Fibroblast of pulmonary artery (primary cell): ENCODE results near the gene GSPT2.
A peak's percentile ranks its signal among the peaks of the same experiment; 100 is the strongest.

Source experiments
- DNase-seq: peaks from one replicate; pipeline ENCODE4 v3.0.0-alpha.2; 2010; ENCODE audit warnings: low read depth
- H3K4me3 ChIP-seq: replicated peaks from 2 replicates; pipeline ENCODE4 v1.5.1; 2011; ENCODE audit warnings: low read depth, mild to moderate bottlenecking, control low read depth, low read length, moderate library complexity
- TF ChIP-seq, protein P1 (sequence below): IDR thresholded peaks from 2 replicates; pipeline ENCODE4 v1.5.1; 2011; ENCODE audit warnings: mild to moderate bottlenecking, control low read depth, low read length, inconsistent platforms; ENCODE audit errors: missing control alignments

The GSPT2 gene

DNA sequence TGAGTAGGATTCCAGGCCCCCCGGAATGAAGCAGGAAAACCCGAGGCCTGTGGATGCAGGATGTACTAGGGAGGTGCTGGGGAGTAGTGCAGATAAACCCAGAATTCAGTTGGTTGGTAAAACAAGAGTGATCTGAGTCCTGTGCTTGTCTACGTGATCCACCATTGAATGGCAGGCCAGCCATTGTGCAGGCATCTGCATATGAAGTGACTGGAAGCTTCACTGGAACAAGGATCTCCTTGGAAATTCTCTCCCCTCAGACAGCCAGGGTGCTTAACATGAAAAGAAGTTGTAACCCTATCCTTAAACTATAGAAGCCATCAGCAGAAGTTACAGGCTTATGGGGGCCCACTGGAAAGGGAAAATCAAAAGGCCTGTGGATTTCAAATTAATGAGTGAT is 656 bp upstream of the GSPT2 start:
- TF ChIP-seq, protein P1, sequence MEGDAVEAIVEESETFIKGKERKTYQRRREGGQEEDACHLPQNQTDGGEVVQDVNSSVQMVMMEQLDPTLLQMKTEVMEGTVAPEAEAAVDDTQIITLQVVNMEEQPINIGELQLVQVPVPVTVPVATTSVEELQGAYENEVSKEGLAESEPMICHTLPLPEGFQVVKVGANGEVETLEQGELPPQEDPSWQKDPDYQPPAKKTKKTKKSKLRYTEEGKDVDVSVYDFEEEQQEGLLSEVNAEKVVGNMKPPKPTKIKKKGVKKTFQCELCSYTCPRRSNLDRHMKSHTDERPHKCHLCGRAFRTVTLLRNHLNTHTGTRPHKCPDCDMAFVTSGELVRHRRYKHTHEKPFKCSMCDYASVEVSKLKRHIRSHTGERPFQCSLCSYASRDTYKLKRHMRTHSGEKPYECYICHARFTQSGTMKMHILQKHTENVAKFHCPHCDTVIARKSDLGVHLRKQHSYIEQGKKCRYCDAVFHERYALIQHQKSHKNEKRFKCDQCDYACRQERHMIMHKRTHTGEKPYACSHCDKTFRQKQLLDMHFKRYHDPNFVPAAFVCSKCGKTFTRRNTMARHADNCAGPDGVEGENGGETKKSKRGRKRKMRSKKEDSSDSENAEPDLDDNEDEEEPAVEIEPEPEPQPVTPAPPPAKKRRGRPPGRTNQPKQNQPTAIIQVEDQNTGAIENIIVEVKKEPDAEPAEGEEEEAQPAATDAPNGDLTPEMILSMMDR, result no peak
- H3K4me3 ChIP-seq, result peak overlapping the region; percentile 74
- no peak for DNase-seq

DNA sequence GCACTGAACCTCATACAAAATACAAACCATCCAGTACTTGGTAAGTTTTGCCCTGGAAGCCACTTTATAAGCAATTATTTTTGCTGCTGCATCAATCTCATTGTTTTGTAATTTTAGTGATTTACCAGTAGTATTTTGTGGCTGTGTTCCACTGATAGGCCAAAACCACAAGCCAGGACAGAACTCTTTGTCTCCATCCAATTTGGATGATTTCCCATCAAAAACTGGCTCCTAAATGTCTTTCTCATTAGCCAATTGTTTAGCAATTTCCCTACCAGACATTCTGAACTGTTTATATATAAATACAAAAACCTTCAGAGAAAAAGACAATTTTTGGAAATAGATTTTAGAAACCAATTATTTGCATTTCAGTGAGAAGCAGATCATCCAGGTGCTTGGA is 4.4 kb downstream of the GSPT2 start:
- no peak overlapping the region for H3K4me3 ChIP-seq
- DNase-seq, result peak; percentile 45
- TF ChIP-seq, protein P1, result no peak

DNA sequence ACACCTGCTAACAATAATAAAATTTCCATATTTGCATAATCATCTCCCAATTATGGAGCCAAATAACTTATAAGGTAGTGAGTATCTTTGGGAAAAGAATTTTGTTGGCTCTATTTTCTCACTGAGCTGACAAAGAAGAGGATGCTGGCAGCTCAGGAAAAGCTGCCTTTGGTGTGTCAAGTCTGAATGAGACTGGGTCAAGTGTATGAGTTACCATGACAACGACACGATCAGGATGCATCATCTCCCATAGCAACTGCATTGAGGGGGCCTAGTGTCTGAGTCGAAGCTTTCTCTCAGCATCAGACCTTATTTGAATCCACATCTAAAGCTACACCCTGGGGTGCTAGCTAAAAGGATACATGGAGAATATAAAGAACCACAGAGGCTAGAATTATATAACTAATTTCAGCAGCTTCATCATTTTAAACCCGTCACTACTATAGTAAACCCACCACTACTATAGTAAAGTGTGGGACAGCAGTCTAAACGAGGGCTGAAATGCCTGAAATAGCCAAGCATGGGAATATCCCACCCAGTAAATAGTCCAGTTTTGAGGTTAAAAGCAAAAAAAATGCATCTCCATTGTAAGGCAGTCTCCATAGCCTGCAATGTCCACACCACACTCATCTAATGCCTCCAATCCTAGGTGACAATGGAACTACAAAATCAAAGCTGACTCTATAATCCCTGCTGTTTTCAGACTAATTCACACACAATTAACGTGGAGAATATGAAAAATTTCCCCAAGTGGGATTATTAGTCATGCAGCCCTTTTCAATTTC is 16.0 kb downstream of the GSPT2 start:
- TF ChIP-seq, protein P1, result no peak
- no peak overlapping the region for H3K4me3 ChIP-seq
- DNase-seq, result no peak

DNA sequence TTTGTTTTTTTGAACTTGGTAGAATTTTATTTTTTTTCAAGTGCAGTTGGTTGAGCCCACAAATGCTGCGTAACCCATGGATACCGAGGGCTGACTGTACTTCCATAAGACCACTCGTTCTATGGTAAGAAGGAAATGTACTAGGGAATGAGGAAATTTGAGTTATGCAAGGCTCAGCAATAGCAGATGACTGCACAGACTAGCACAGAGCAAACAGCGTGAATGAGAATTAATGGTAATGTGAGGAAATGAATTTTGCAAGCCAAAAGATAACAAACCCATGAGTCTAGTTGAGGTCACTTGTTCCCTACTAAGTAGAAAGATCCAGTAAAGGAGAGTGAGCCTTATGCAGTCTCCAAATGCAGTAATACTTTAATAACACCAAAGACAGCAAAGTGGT is 17.4 kb downstream of the GSPT2 start:
- TF ChIP-seq, protein P1, result no peak
- peak; percentile 0 for DNase-seq
- no peak overlapping the region for H3K4me3 ChIP-seq

DNA sequence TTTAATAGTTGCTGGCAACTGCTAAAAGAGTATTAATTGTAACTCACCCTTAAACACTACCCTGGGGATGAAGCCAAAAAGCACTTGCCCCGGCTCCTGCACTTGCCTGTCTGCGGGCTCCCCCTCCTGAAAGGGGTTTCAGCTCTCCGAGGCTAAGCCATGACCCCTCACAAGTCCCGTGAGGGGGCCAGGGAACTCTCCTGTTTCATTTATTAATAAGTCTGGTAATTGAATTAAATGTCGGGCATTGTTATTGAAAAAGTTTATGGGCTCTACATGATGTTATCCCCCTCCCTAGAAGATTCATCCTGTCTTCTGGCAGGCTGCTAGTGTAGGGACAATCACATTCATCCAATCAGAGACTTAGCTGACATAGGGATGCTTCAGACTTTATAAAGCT is 23.3 kb downstream of the GSPT2 start:
- TF ChIP-seq, protein P1, result no peak
- DNase-seq, result no peak
- no peak overlapping the region for H3K4me3 ChIP-seq

DNA sequence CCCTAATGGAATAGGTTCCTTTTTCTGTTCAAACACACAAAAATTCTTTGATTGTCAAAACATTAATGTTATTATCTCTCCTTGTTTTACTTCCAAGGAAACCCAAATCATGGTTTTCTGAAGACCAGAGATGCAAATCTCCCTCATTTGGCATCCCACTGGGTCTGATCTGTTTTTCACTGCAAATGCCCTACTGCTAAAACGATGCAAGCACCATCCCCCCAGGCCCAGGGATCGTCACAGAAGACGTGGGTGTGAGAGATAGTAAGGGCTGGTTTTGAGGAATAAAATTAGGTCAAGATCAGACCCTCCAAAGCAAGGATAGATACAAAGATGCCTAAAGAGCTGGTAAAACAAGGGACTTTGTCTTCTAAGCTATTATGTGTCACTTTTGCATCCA is 33.6 kb downstream of the GSPT2 start:
- no peak for DNase-seq

More for the DNA sequence above, 33.6 kb downstream of the GSPT2 start:
- TF ChIP-seq, protein P1, result no peak
- no peak overlapping the region for H3K4me3 ChIP-seq
